KBM-7 (cell line): ENCODE data around the gene PKIG.
"Not testable (repeated sequence)": the region's sequence is repeated elsewhere in the genome, so short reads cannot be mapped to it uniquely, and the experiment has no call there.

Experiments used
- DNase-seq: peaks from one replicate; pipeline ENCODE4 v3.0.0-alpha.2; 2015
- in situ Hi-C: fragments of 300-500 bp; cut with MboI; formaldehyde crosslinking; loops from 2 replicates; pipeline ENCODE4 v1.14.3; 2020; ENCODE audit warnings: low sequenced_read_pairs, low pct_unique_long_range_greater_than_20kb, mixed read lengths

Gene PKIG

GRCh38 chr20:44566811-44567210 is 15.6 kb upstream of the PKIG start:
- DNase-seq = no peak
- in situ Hi-C loops = no loop called here

GRCh38 chr20:44570367-44570766 is 12.0 kb upstream of the PKIG start:
- no peak for DNase-seq
- in situ Hi-C loops = no loop called here

GRCh38 chr20:44571362-44571988 is 10.9 kb upstream of the PKIG start:
- DNase-seq = no peak

GRCh38 chr20:44572551-44573500 is 9.6 kb upstream of the PKIG start:
- in situ Hi-C loops = no loop called here
- no peak for DNase-seq

More at GRCh38 chr20:44571362-44571988, 10.9 kb upstream of the PKIG start:
- in situ Hi-C loops = no loop called here

GRCh38 chr20:44573501-44573869 is 8.9 kb upstream of the PKIG start:
- DNase-seq = no peak
- in situ Hi-C loops = no loop called here

- DNase-seq = no peak
- in situ Hi-C loops = no loop called here
These were observed 8.0 kb upstream of the PKIG start for GRCh38 chr20:44574372-44574771.

GRCh38 chr20:44576297-44576696 is 6.1 kb upstream of the PKIG start:
- in situ Hi-C loops = no loop called here
- peak; percentile 76 for DNase-seq

- DNase-seq = no peak
- in situ Hi-C loops = no loop called here
These were observed 2.9 kb upstream of the PKIG start for GRCh38 chr20:44579313-44580081.

GRCh38 chr20:44580581-44581268 is 1.7 kb upstream of the PKIG start:
- DNase-seq = no peak
- in situ Hi-C loops = no loop called here

GRCh38 chr20:44581515-44581914 is 864 bp upstream of the PKIG start:
- DNase-seq = no peak
- in situ Hi-C loops = no loop called here

GRCh38 chr20:44583157-44583556 is 778 bp downstream of the PKIG start:
- DNase-seq = no peak
- in situ Hi-C loops = no loop called here

GRCh38 chr20:44584162-44584561 is 1.8 kb downstream of the PKIG start:
- in situ Hi-C loops = no loop called here
- no peak for DNase-seq

- in situ Hi-C loops = no loop called here
- DNase-seq = no peak
These were observed 2.9 kb downstream of the PKIG start for GRCh38 chr20:44585057-44585963.

GRCh38 chr20:44586289-44586911 is 4.0 kb downstream of the PKIG start:
- peak; percentile 29 for DNase-seq
- in situ Hi-C loops = no loop called here

GRCh38 chr20:44587035-44587980 is 4.9 kb downstream of the PKIG start:
- DNase-seq = no peak
- in situ Hi-C loops = no loop called here

- DNase-seq, in situ Hi-C loops: not testable (repeated sequence)
These were observed 5.9 kb downstream of the PKIG start for GRCh38 chr20:44588321-44588720.

- no peak for DNase-seq
- in situ Hi-C loops = no loop called here
These were observed 7.2 kb downstream of the PKIG start for GRCh38 chr20:44589537-44589936.
